MM.1S (cell line): ENCODE results near the gene TAP1.

Source experiments
- CTCF ChIP-seq: fragments of 300-600 bp; sonication (generic); IDR thresholded peaks from 2 replicates; pipeline ENCODE4 v1.5.1; 2016; ENCODE audit warnings: antibody characterized with exemption, low read length, mixed read lengths
- EZH2 ChIP-seq: fragments of 300-600 bp; sonication (generic); optimal IDR thresholded peaks from 2 replicates; pipeline ENCODE3; 2017; ENCODE audit warnings: low read depth, mild to moderate bottlenecking, antibody characterized with exemption, low read length, mixed read lengths

DNA sequence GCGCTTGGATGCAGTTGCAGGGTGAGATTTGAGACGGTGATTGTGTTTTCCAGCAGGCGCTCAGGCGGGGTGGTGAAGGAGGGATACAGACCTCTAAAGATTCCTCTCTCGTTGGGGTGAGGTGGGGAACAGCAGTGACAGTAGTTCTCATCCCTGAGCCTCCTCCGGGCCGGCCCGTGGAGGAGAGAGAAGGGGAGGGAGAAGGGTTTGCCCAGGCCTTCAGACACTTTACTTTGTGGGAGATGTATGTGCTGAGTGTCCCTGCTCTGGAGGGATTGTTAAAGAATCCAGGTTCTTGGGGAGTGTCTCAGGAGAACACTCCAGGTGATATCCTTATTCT, 41.5 kb upstream of the TAP1 start:
- TF ChIP-seq CTCF = no peak
- TF ChIP-seq EZH2 = no peak
